DOHH2 (cell line): ENCODE data around the gene CIART.

Experiments
- H3F3A ChIP-seq: fragments of 200-600 bp; sonication (generic), shearing (Covaris generic); 2 replicates; pipeline ENCODE4 v1.6.0; 2016; ENCODE audit warnings: antibody characterized with exemption, mild to moderate bottlenecking; ENCODE audit not compliant: control insufficient read depth, insufficient read depth
- H3K27ac ChIP-seq: fragments of 200-600 bp; sonication (generic); 2 replicates; pipeline ENCODE4 v1.5.1; 2014; ENCODE audit warnings: low read depth, mild to moderate bottlenecking, low read length, moderate library complexity
- H3K27me3 ChIP-seq: fragments of 200-600 bp; sonication (generic); 2 replicates; pipeline ENCODE4 v1.6.1; 2014; ENCODE audit warnings: mild to moderate bottlenecking, low read length, mixed read lengths; ENCODE audit not compliant: control insufficient read depth
- H3K36me3 ChIP-seq: fragments of 200-600 bp; sonication (generic); 2 replicates; pipeline ENCODE4 v1.6.1; 2014; ENCODE audit warnings: mild to moderate bottlenecking, low read length, moderate library complexity, mixed read lengths; ENCODE audit not compliant: control insufficient read depth
- H3K4me1 ChIP-seq: fragments of 200-600 bp; sonication (generic); 2 replicates; pipeline ENCODE4 v1.6.1; 2014; ENCODE audit warnings: mild to moderate bottlenecking, low read length, mixed read lengths; ENCODE audit not compliant: control insufficient read depth
- H3K4me2 ChIP-seq: fragments of 200-600 bp; sonication (generic); 2 replicates; pipeline ENCODE4 v1.6.0; 2014; ENCODE audit warnings: mild to moderate bottlenecking, low read length, moderate library complexity
- H3K4me3 ChIP-seq: fragments of 200-600 bp; sonication (generic); 2 replicates; pipeline ENCODE4 v1.5.1; 2014; ENCODE audit warnings: mild to moderate bottlenecking, low read length, mixed read lengths
- H3K79me2 ChIP-seq: fragments of 200-600 bp; sonication (generic); 2 replicates; pipeline ENCODE4 v1.6.1; 2014; ENCODE audit warnings: mild to moderate bottlenecking, low read length, mixed read lengths; ENCODE audit not compliant: control insufficient read depth
- H3K9me2 ChIP-seq: fragments of 200-600 bp; sonication (generic); replicated peaks from 2 replicates; pipeline ENCODE4 v1.6.1; 2014; ENCODE audit warnings: mild to moderate bottlenecking, low read length, mixed read lengths; ENCODE audit not compliant: control insufficient read depth
- H3K9me3 ChIP-seq: fragments of 200-600 bp; sonication (generic); 2 replicates; pipeline ENCODE4 v1.6.1; 2014; ENCODE audit warnings: antibody characterized with exemption, low read length, mixed read lengths; ENCODE audit not compliant: control insufficient read depth, insufficient read depth
- H4K20me1 ChIP-seq: fragments of 200-600 bp; sonication (generic); 2 replicates; pipeline ENCODE4 v1.6.0; 2014; ENCODE audit warnings: low read depth, mild to moderate bottlenecking, antibody characterized with exemption, low read length, moderate library complexity; ENCODE audit not compliant: control insufficient read depth, insufficient read depth
- EZH2phosphoT487 ChIP-seq: fragments of 200-600 bp; sonication (generic); IDR thresholded peaks from 2 replicates; pipeline ENCODE4 v1.6.1; 2017; ENCODE audit warnings: borderline replicate concordance, mild to moderate bottlenecking, antibody characterized with exemption, low read length, moderate library complexity, mixed read lengths
- TF ChIP-seq, protein P1 (sequence below): fragments of 200-600 bp; sonication (generic); IDR thresholded peaks from one replicate; pipeline ENCODE4 v1.5.1; 2014; ENCODE audit warnings: antibody characterized with exemption, mild to moderate bottlenecking, low read depth, low read length; ENCODE audit not compliant: poor library complexity, severe bottlenecking

Gene CIART

DNA sequence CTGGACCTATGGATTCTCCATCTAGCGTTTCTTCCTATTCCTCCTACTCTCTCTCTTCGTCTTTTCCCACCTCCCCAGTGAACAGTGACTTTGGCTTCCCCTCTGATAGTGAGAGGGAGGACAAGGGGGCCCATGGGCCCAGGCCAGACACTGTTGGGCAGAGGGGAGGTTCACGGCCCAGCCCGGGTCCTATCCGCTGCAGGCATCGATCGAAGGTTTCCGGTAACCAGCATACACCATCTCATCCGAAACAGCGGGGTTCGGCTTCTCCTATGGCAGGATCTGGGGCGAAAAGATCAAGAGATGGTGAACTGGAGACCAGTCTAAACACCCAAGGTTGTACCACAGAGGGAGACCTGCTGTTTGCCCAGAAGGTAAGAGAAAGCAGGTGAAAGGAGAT is 906 bp downstream of the CIART start:
- Histone ChIP-seq H4K20me1 (no peaks in the 10 kb centered on the region), H3F3A (no peaks in the 10 kb centered on the region), H3K9me2 (no peaks in the 10 kb centered on the region), H3K36me3 (no peaks in the 10 kb centered on the region), H3K27ac (no peak overlapping the region), H3K4me2 (no peak overlapping the region), H3K4me3 (no peak overlapping the region), H3K9me3 (no peaks in the 10 kb centered on the region), H3K79me2 (no peaks in the 10 kb centered on the region), H3K4me1 (peaks cover 13% of the 10 kb centered on the region), H3K27me3 (peaks cover 9% of the 10 kb centered on the region; the same call in 1 of the 2 replicates)
- TF ChIP-seq, protein P1, sequence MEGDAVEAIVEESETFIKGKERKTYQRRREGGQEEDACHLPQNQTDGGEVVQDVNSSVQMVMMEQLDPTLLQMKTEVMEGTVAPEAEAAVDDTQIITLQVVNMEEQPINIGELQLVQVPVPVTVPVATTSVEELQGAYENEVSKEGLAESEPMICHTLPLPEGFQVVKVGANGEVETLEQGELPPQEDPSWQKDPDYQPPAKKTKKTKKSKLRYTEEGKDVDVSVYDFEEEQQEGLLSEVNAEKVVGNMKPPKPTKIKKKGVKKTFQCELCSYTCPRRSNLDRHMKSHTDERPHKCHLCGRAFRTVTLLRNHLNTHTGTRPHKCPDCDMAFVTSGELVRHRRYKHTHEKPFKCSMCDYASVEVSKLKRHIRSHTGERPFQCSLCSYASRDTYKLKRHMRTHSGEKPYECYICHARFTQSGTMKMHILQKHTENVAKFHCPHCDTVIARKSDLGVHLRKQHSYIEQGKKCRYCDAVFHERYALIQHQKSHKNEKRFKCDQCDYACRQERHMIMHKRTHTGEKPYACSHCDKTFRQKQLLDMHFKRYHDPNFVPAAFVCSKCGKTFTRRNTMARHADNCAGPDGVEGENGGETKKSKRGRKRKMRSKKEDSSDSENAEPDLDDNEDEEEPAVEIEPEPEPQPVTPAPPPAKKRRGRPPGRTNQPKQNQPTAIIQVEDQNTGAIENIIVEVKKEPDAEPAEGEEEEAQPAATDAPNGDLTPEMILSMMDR, result no peak

DNA sequence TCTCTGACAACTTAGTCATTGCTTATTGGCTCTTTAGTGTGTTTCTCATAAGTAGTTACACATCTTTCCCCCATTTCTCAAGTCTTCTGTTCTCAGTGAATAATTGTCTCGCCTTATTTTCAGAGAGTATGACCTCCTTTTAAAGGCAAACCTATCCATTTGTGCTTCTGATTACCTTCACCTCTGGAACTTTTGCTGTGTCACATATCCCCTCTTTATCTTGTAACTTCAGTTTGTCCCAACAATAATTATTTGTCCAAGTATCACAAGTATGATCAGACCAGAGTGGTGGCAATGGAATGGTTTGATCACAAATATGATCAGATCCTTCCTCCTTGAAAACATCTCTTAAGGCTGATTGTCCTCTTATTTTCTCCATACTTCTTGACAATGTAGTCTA is 6.0 kb downstream of the CIART start:
- no peak overlapping the region for H3K4me2 ChIP-seq

DNA sequence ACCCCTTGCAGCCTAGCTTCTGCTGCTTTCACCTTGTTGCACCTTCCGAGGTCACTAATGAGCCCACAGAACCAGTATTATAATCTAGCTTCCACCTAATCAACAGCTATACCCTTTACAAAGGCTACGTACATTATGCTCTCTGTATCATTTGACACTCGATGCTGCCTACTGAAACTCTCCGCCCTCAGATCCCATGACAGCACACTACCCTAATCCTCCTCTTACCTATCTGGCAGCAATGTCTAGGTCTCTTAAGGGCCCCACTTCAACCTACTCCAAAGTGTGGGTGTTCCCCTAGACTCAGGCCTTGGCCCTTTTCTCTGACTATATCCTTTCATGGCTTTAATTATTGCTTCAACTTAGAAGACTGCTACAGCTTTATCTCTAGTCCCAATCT is 6.5 kb downstream of the CIART start:
- Histone ChIP-seq H3K36me3 (no peaks in the 10 kb centered on the region), H3K4me1 (peaks cover 10% of the 10 kb centered on the region)
- no peak for TF ChIP-seq EZH2phosphoT487
- TF ChIP-seq, protein P1, result no peak

More for the DNA sequence above, 6.0 kb downstream of the CIART start:
- TF ChIP-seq, protein P1, result no peak
- TF ChIP-seq EZH2phosphoT487, result no peak
- Histone ChIP-seq H3K4me3 (no peak overlapping the region), H3F3A (no peaks in the 10 kb centered on the region), H3K27ac (no peak overlapping the region), H3K36me3 (no peaks in the 10 kb centered on the region), H4K20me1 (no peaks in the 10 kb centered on the region), H3K9me2 (no peaks in the 10 kb centered on the region), H3K9me3 (no peaks in the 10 kb centered on the region), H3K27me3 (peaks cover 9% of the 10 kb centered on the region; the same call in 1 of the 2 replicates), H3K4me1 (peaks cover 9% of the 10 kb centered on the region), H3K79me2 (peaks cover 6% of the 10 kb centered on the region)

More for the DNA sequence above, 6.5 kb downstream of the CIART start:
- peaks cover 9% of the 10 kb centered on the region; the same call in 1 of the 2 replicates for H3K27me3 ChIP-seq
- H3K9me2 ChIP-seq, result no peaks in the 10 kb centered on the region
- H3K4me2 ChIP-seq, result no peak overlapping the region
- no peak overlapping the region for H3K27ac ChIP-seq
- H3K9me3 ChIP-seq, result no peaks in the 10 kb centered on the region
- no peaks in the 10 kb centered on the region for H3F3A ChIP-seq
- peaks cover 11% of the 10 kb centered on the region for H3K79me2 ChIP-seq
- H4K20me1 ChIP-seq, result no peaks in the 10 kb centered on the region
- no peak overlapping the region for H3K4me3 ChIP-seq
